HepG2 (cell line): ENCODE measurements around the gene MORC4. TPM values are rescaled to one million over a fixed set of nuclear protein-coding genes. Genes with fewer than 3 reads are reported as not detected.
A peak's percentile ranks its signal among the peaks of the same experiment; 100 is the strongest.

Experiments used
- ATAC-seq: fragments of 200-7000 bp; cut with Tn5 transposase; 3 replicates; pipeline ENCODE4 v1.9.1; 2020; ENCODE audit warnings: mild to moderate bottlenecking, moderate library complexity
- BruUV-seq: library from RNA; stranded (reverse); fragments of 400-500 nt; replicated peaks from 2 replicates; lab custom pipeline; 2021; lab: Mats Ljungman, UMichigan
- CTCF ChIA-PET: fragments of 300-600 bp; formaldehyde crosslinking; extraction: SDS; loops from one replicate; lab custom pipeline; 2021; ENCODE audit warnings: low total read pairs, inconsistent platforms, low intra/inter-chr PET ratio; lab: Yijun Ruan, JAX
- POLR2A ChIA-PET: fragments of 350-600 bp; sonication (Branson Sonifier 250); formaldehyde crosslinking; loops from one replicate; lab custom pipeline; 2020; ENCODE audit warnings: antibody characterized with exemption, inconsistent platforms; lab: Yijun Ruan, JAX
- DNase-seq: peaks from one replicate; pipeline ENCODE4 v3.0.0-alpha.2; 2015; ENCODE audit warnings: low spot score
- FAIRE-seq: peaks from 3 replicates; lab custom pipeline; 2011; peaks lifted over from hg19 to GRCh38; lab: Jason Lieb, UNC
- H2AFZ ChIP-seq: one replicate; pipeline ENCODE4 v1.6.1; 2011; ENCODE audit warnings: low read length, inconsistent platforms
- H3K27ac ChIP-seq: fragments of 300-600 bp; 3 replicates; pipeline ENCODE4 v1.8.0; 2011; ENCODE audit warnings: mixed run types, mild to moderate bottlenecking, mixed read lengths, low read length, inconsistent platforms; ENCODE audit not compliant: insufficient read depth; ENCODE audit errors: extremely low read length
- H3K27me3 ChIP-seq, 2 experiments: fragments of 200-600 bp in 1 of 2; 2 replicates in 1 of 2; 3 replicates in 1 of 2; pipeline versions ENCODE4 v1.6.0 to v1.8.0; 2011; ENCODE audit warnings: low read length in 2 of 2, mild to moderate bottlenecking in 2 of 2, moderate library complexity in 2 of 2, inconsistent platforms in 1 of 2; ENCODE audit not compliant: insufficient read depth in 2 of 2, control insufficient read depth in 1 of 2
- H3K36me3 ChIP-seq, 2 experiments: fragments of 200-600 bp in 1 of 2; replicated peaks in 1 of 2; 2 replicates in 1 of 2; 3 replicates in 1 of 2; pipeline versions ENCODE4 v1.5.1 to v1.8.0; 2011; ENCODE audit warnings: low read length in 2 of 2, inconsistent platforms in 1 of 2; ENCODE audit not compliant: insufficient read depth in 2 of 2, control insufficient read depth in 1 of 2
- H3K4me1 ChIP-seq: 2 replicates; pipeline ENCODE4 v1.5.1; 2012; ENCODE audit warnings: low read length, inconsistent platforms; ENCODE audit not compliant: insufficient read depth
- H3K4me2 ChIP-seq: 2 replicates; pipeline ENCODE4 v1.6.0; 2011; ENCODE audit warnings: low read depth, low read length, inconsistent platforms
- H3K4me3 ChIP-seq, 3 experiments: fragments of 200-600 bp in 1 of 3; sonication (generic), shearing (Covaris generic) in 1 of 3; replicated peaks in 1 of 3; 2 replicates each; pipeline ENCODE4 v1.5.1; 2011 to 2016; ENCODE audit warnings: low read length in 3 of 3, inconsistent platforms in 2 of 3, low read depth in 2 of 3, mild to moderate bottlenecking in 2 of 3, control low read depth in 1 of 3, mixed read lengths in 1 of 3; ENCODE audit not compliant: insufficient read depth in 1 of 3
- H3K79me2 ChIP-seq: one replicate; pipeline ENCODE4 v1.6.1; 2011; ENCODE audit warnings: low read length, inconsistent platforms; ENCODE audit not compliant: insufficient read depth
- H3K9ac ChIP-seq: 2 replicates; pipeline ENCODE4 v1.6.0; 2011; ENCODE audit warnings: mild to moderate bottlenecking, low read depth, low read length, inconsistent platforms; ENCODE audit not compliant: insufficient read depth
- H3K9me3 ChIP-seq: 2 replicates; pipeline ENCODE4 v1.5.1; 2012; ENCODE audit warnings: mild to moderate bottlenecking, low read length
- H4K20me1 ChIP-seq: 2 replicates; pipeline ENCODE4 v1.6.0; 2011; ENCODE audit warnings: inconsistent platforms, mild to moderate bottlenecking, low read length, moderate library complexity; ENCODE audit not compliant: insufficient read depth
- ARNT2 ChIP-seq: sonication (generic); formaldehyde crosslinking; IDR thresholded peaks from 2 replicates; pipeline ENCODE4 v1.8.0; 2022; ENCODE audit warnings: mild to moderate bottlenecking, low read depth, missing genetic modification reagents, moderate library complexity
- BRD4 ChIP-seq: sonication (generic); formaldehyde crosslinking; IDR thresholded peaks from 2 replicates; pipeline ENCODE4 v1.4.0; 2020; ENCODE audit warnings: missing genetic modification reagents
- DR1 ChIP-seq: sonication (generic); formaldehyde crosslinking; IDR thresholded peaks from 2 replicates; pipeline ENCODE4 v1.8.0; 2021; ENCODE audit warnings: mild to moderate bottlenecking, missing genetic modification reagents, inconsistent platforms
- HNF4A ChIP-seq: sonication (generic); formaldehyde crosslinking; IDR thresholded peaks from 2 replicates; pipeline ENCODE4 v1.4.0; 2020; ENCODE audit warnings: missing genetic modification reagents
- HNF4G ChIP-seq, 2 experiments: sonication (generic) in 1 of 2; formaldehyde crosslinking in 1 of 2; IDR thresholded peaks; 2 replicates each; pipeline versions ENCODE4 v1.4.0 to v1.6.1; 2011 to 2020; ENCODE audit warnings: borderline replicate concordance in 2 of 2, low read depth in 2 of 2, mild to moderate bottlenecking in 2 of 2, low read length in 1 of 2, missing genetic modification reagents in 1 of 2, moderate library complexity in 1 of 2
- HOXA3 ChIP-seq: sonication (generic); formaldehyde crosslinking; IDR thresholded peaks from 2 replicates; pipeline ENCODE4 v1.5.0; 2020; ENCODE audit warnings: missing genetic modification reagents
- KDM1A ChIP-seq: IDR thresholded peaks from 2 replicates; pipeline ENCODE4 v1.6.1; 2016; ENCODE audit warnings: missing compliant biosample characterization
- SALL2 ChIP-seq: sonication (generic); formaldehyde crosslinking; IDR thresholded peaks from 2 replicates; pipeline ENCODE4 v1.8.1; 2023; ENCODE audit warnings: mild to moderate bottlenecking, missing genetic modification reagents, inconsistent platforms
- SIX1 ChIP-seq: sonication (generic); formaldehyde crosslinking; IDR thresholded peaks from 2 replicates; pipeline ENCODE4 v1.4.0; 2020; ENCODE audit warnings: missing genetic modification reagents, borderline replicate concordance
- SRSF1 ChIP-seq: fragments of 200-400 bp; formaldehyde crosslinking; optimal IDR thresholded peaks from 2 replicates; pipeline ENCODE3; 2017; ENCODE audit warnings: mild to moderate bottlenecking, low read depth, low read length, moderate library complexity
- TOE1 ChIP-seq: sonication (generic); formaldehyde crosslinking; IDR thresholded peaks from 2 replicates; pipeline ENCODE4 v1.4.0; 2020; ENCODE audit warnings: mild to moderate bottlenecking, missing genetic modification reagents
- ZFP90 ChIP-seq: sonication (generic); formaldehyde crosslinking; IDR thresholded peaks from 2 replicates; pipeline ENCODE4 v1.8.0; 2022; ENCODE audit warnings: missing genetic modification reagents, mild to moderate bottlenecking, inconsistent platforms, borderline replicate concordance
- ZNF3 ChIP-seq: IDR thresholded peaks from 2 replicates; pipeline ENCODE4 v1.7.0; 2017; ENCODE audit warnings: inconsistent platforms
- ZNF780A ChIP-seq: sonication (generic); formaldehyde crosslinking; IDR thresholded peaks from 2 replicates; pipeline ENCODE4 v1.8.0; 2022; ENCODE audit warnings: mild to moderate bottlenecking, missing genetic modification reagents, moderate library complexity
- ZNF790 ChIP-seq: sonication (generic); formaldehyde crosslinking; IDR thresholded peaks from 2 replicates; pipeline ENCODE4 v1.8.0; 2022; ENCODE audit warnings: missing genetic modification reagents, mild to moderate bottlenecking, borderline replicate concordance
- WGBS: methylation state at CpG from one replicate; pipeline ENCODE4 v1.1.6; 2017; ENCODE audit warnings: low lambda C conversion rate; 5-methylcytosine and 5-hydroxymethylcytosine counted together
- in situ Hi-C: cut with HindIII; loops from 2 replicates; pipeline ENCODE4 v1.10.0; 2017; ENCODE audit warnings: low pct_unique_long_range_greater_than_20kb; ENCODE audit not compliant: extremely low pct_ligation_motif_present
- intact Hi-C: fragments of 100-400 bp; cut with micrococcal nuclease; formaldehyde crosslinking; loops from one replicate; pipeline ENCODE4 v1.10.0; 2022; ENCODE audit not compliant: unreplicated experiment
- polyA plus RNA-seq, 8 experiments: library from polyadenylated mRNA; depleted of rRNA in 3 of 8; stranded (reverse) in 7 of 8; unstranded in 1 of 8; fragments of >200 nt; fragmentation: Illumina TruSeq in 4 of 8; extraction: Trizol in 4 of 8; gene quantifications; 2 replicates each; pipeline versions ENCODE4 v1.2.1 to v1.2.3, GENCODE V29; 2011 to 2016; ENCODE audit warnings: low read depth in 4 of 8, missing spikeins in 1 of 8, mixed read lengths in 1 of 8; ENCODE audit not compliant: insufficient read depth in 1 of 8
- total RNA-seq, 5 experiments: library from RNA; depleted of rRNA; stranded (reverse); fragments of >200 nt; fragmentation: Illumina TruSeq; extraction: Trizol; gene quantifications; 2 replicates each; pipeline ENCODE4 v1.2.3, GENCODE V29; 2016; ENCODE audit warnings: low read depth in 1 of 5
- TF ChIP-seq, protein P1 (sequence below): IDR thresholded peaks from 2 replicates; pipeline ENCODE4 v1.6.1; 2016; ENCODE audit warnings: missing genetic modification reagents, missing compliant biosample characterization
- TF ChIP-seq, protein P2 (sequence below): IDR thresholded peaks from 2 replicates; pipeline ENCODE4 v1.4.0; 2020; ENCODE audit warnings: mild to moderate bottlenecking, missing genetic modification reagents
- TF ChIP-seq, protein P3 (sequence below): sonication (generic); formaldehyde crosslinking; IDR thresholded peaks from 2 replicates; pipeline ENCODE4 v1.4.0; 2020; ENCODE audit warnings: mild to moderate bottlenecking, missing genetic modification reagents

Gene MORC4
- total and polyA plus RNA-seq, 2 of the 13 experiments (the other 11 are each of a cell fraction or from before 2014, with no cell fraction given): 7.3 to 17.6 TPM

DNA sequence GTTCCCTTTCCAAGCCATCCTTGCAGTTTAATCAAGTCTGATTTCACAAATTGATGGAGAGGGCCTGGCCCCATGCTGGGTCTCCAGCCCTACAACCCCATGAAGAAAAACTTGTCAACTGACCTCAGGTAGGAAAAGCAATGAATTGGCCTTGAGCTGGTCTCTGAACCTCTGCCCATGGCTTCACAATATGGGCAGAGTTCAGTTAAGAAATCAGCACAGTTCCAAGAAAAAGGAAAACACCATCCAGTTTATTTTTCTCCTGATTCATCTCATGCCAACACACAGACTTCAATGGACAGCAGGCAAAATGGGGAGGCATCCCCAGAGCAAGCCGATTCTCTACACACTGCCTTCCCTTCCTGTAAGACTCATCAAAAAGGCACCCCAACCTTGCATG lies 100.2 kb downstream of the MORC4 start:
- FAIRE-seq (no peak), ATAC-seq (no peak), DNase-seq (no peak)
- no TSS peak for BruUV-seq
- in situ Hi-C loops: loop anchor here (5.0 kb wide), 1 partner anchor 62 kb away; no protein-coding TSS in a partner anchor
- H4K20me1 ChIP-seq: no peaks in the 10 kb centered on the region
- H3K4me3 ChIP-seq: no peak overlapping the region
- no peaks in the 10 kb centered on the region for H3K79me2 ChIP-seq
- CTCF ChIA-PET: interaction anchor here (1.9 to 2.4 kb wide), 2 partner anchors 54 to 60 kb away, joined by 9 to 15 read pairs; no protein-coding TSS in a partner anchor
- no peaks in the 10 kb centered on the region for H3K9me3 ChIP-seq
- peaks cover 79% of the 10 kb centered on the region for H3K4me1 ChIP-seq
- POLR2A ChIA-PET: interaction anchor here (1.7 to 5.1 kb wide), 3 partner anchors 33 to 60 kb away, joined by 7 to 76 read pairs (median 11); no protein-coding TSS in a partner anchor
- no peak overlapping the region for H2AFZ ChIP-seq
- H3K27ac ChIP-seq: peak overlapping the region; percentile 50
- H3K4me2 ChIP-seq: no peak overlapping the region
- no peaks in the 10 kb centered on the region for H3K27me3 ChIP-seq
- 18% methylated on average over 1 of the region's 1 CpG for WGBS
- no peak overlapping the region for H3K9ac ChIP-seq
- TF ChIP-seq SIX1 (CRISPR knock-in tag) (no peak), TOE1 (CRISPR knock-in tag) (no peak), HOXA3 (CRISPR knock-in tag) (no peak), SRSF1 (no peak), KDM1A (no peak), ZNF780A (CRISPR knock-in tag) (no peak), HNF4A (peak; percentile 53), ZNF3 (CRISPR knock-in tag) (no peak), DR1 (CRISPR knock-in tag) (no peak), SALL2 (CRISPR knock-in tag) (no peak), ZFP90 (CRISPR knock-in tag) (peak; percentile 90; the same call in 1 of the 2 replicates), ARNT2 (CRISPR knock-in tag) (no peak), ZNF790 (CRISPR knock-in tag) (no peak), BRD4 (CRISPR knock-in tag) (no peak), HNF4G (IDR thresholded peaks at IDR 0.05; ENCODE audit: borderline replicate concordance, low read depth, low read length) (no peak), HNF4G (CRISPR knock-in tag; IDR thresholded peaks at IDR 0.05; ENCODE audit: borderline replicate concordance, low read depth) (no peak)
- TF ChIP-seq, protein P1, sequence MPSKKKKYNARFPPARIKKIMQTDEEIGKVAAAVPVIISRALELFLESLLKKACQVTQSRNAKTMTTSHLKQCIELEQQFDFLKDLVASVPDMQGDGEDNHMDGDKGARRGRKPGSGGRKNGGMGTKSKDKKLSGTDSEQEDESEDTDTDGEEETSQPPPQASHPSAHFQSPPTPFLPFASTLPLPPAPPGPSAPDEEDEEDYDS (CRISPR knock-in tag): no peak
- TF ChIP-seq, protein P2, sequence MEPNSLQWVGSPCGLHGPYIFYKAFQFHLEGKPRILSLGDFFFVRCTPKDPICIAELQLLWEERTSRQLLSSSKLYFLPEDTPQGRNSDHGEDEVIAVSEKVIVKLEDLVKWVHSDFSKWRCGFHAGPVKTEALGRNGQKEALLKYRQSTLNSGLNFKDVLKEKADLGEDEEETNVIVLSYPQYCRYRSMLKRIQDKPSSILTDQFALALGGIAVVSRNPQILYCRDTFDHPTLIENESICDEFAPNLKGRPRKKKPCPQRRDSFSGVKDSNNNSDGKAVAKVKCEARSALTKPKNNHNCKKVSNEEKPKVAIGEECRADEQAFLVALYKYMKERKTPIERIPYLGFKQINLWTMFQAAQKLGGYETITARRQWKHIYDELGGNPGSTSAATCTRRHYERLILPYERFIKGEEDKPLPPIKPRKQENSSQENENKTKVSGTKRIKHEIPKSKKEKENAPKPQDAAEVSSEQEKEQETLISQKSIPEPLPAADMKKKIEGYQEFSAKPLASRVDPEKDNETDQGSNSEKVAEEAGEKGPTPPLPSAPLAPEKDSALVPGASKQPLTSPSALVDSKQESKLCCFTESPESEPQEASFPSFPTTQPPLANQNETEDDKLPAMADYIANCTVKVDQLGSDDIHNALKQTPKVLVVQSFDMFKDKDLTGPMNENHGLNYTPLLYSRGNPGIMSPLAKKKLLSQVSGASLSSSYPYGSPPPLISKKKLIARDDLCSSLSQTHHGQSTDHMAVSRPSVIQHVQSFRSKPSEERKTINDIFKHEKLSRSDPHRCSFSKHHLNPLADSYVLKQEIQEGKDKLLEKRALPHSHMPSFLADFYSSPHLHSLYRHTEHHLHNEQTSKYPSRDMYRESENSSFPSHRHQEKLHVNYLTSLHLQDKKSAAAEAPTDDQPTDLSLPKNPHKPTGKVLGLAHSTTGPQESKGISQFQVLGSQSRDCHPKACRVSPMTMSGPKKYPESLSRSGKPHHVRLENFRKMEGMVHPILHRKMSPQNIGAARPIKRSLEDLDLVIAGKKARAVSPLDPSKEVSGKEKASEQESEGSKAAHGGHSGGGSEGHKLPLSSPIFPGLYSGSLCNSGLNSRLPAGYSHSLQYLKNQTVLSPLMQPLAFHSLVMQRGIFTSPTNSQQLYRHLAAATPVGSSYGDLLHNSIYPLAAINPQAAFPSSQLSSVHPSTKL (CRISPR knock-in tag): 0 out of 2 replicates have a peak, but pooled peaks have one; percentile 11
- TF ChIP-seq, protein P3, sequence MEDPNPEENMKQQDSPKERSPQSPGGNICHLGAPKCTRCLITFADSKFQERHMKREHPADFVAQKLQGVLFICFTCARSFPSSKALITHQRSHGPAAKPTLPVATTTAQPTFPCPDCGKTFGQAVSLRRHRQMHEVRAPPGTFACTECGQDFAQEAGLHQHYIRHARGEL (CRISPR knock-in tag): no peak
- TF ChIP-seq, all 625 proteins: peak for 3
- no peaks in the 10 kb centered on the region for H3K36me3 ChIP-seq
- intact Hi-C loops: no loop called here
